HL-60 (cell line): Measurements from ENCODE around the gene DMBT1.

Experiments used
- DNase-seq, 2 experiments: peaks; one replicate each; pipeline ENCODE4 v3.0.0-alpha.2; 2010 to 2020; ENCODE audit warnings: low read depth in 1 of 2, low spot score in 1 of 2
- H3K27ac ChIP-seq: fragments of 250-450 bp; sonication (Bioruptor Pico); replicated peaks from 2 replicates; pipeline ENCODE4 v1.5.1; 2020; ENCODE audit warnings: mild to moderate bottlenecking, moderate library complexity
- H3K27me3 ChIP-seq: fragments of 250-450 bp; sonication (Bioruptor Pico); 2 replicates; pipeline ENCODE4 v1.5.1; 2021; ENCODE audit warnings: mild to moderate bottlenecking, moderate library complexity; ENCODE audit not compliant: insufficient read depth, poor library complexity, severe bottlenecking
- H3K4me3 ChIP-seq: replicated peaks from 2 replicates; pipeline ENCODE4 v1.5.1; 2011; ENCODE audit warnings: mild to moderate bottlenecking, control low read depth, low read length; ENCODE audit not compliant: insufficient read depth
- CTCF ChIP-seq: IDR thresholded peaks from one replicate; pipeline ENCODE4 v1.5.1; 2011; ENCODE audit warnings: low read length, control low read depth, inconsistent platforms; ENCODE audit not compliant: insufficient read depth
- GABPA ChIP-seq: IDR thresholded peaks from 2 replicates; pipeline ENCODE4 v1.6.1; 2012; ENCODE audit warnings: low read depth
- POLR2AphosphoS5 ChIP-seq: IDR thresholded peaks from 2 replicates; pipeline ENCODE4 v1.6.1; 2012; ENCODE audit warnings: low read depth
- SPI1 ChIP-seq: IDR thresholded peaks from 2 replicates; pipeline ENCODE4 v1.6.1; 2012; ENCODE audit warnings: low read depth, mild to moderate bottlenecking, borderline replicate concordance
- TF ChIP-seq, protein P1 (sequence below): IDR thresholded peaks from 2 replicates; pipeline ENCODE4 v1.6.1; 2012; ENCODE audit warnings: low read depth; ENCODE audit not compliant: insufficient replicate concordance

The DMBT1 gene

DNA sequence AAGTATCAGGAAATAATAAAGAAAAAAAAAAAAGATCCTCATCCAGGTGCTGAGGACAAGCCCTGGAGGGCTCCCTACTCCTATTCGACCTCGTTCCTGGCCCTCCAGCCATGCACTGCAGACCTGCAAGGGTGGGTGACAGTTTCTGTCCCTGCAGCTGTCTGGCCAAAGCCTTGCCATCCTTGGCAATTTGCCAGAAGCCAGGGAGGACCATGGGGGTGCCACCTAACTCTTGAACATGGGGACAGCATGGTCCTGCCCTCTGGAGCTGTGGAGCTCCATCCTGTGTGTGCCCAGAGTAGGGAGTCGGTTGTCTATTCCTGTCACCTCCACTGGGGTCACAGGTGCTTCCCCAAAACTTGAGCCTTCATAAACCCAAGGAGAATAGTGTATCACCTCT is 27.8 kb downstream of the DMBT1 start:
- no peak overlapping the region for H3K27ac ChIP-seq
- H3K27me3 ChIP-seq, result no peaks in the 10 kb centered on the region
- no peak overlapping the region for H3K4me3 ChIP-seq
- TF ChIP-seq POLR2AphosphoS5, result no peak
- no peak for TF ChIP-seq CTCF
- no peak for TF ChIP-seq GABPA
- TF ChIP-seq, protein P1, sequence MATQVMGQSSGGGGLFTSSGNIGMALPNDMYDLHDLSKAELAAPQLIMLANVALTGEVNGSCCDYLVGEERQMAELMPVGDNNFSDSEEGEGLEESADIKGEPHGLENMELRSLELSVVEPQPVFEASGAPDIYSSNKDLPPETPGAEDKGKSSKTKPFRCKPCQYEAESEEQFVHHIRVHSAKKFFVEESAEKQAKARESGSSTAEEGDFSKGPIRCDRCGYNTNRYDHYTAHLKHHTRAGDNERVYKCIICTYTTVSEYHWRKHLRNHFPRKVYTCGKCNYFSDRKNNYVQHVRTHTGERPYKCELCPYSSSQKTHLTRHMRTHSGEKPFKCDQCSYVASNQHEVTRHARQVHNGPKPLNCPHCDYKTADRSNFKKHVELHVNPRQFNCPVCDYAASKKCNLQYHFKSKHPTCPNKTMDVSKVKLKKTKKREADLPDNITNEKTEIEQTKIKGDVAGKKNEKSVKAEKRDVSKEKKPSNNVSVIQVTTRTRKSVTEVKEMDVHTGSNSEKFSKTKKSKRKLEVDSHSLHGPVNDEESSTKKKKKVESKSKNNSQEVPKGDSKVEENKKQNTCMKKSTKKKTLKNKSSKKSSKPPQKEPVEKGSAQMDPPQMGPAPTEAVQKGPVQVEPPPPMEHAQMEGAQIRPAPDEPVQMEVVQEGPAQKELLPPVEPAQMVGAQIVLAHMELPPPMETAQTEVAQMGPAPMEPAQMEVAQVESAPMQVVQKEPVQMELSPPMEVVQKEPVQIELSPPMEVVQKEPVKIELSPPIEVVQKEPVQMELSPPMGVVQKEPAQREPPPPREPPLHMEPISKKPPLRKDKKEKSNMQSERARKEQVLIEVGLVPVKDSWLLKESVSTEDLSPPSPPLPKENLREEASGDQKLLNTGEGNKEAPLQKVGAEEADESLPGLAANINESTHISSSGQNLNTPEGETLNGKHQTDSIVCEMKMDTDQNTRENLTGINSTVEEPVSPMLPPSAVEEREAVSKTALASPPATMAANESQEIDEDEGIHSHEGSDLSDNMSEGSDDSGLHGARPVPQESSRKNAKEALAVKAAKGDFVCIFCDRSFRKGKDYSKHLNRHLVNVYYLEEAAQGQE, result no peak
- TF ChIP-seq SPI1, result no peak
- DNase-seq, result no peak

- no peak for DNase-seq
- Histone ChIP-seq H3K4me3 (no peak overlapping the region), H3K27me3 (no peaks in the 10 kb centered on the region), H3K27ac (no peak overlapping the region)
- no peak for TF ChIP-seq SPI1
- no peak for TF ChIP-seq POLR2AphosphoS5
- no peak for TF ChIP-seq GABPA
- TF ChIP-seq CTCF, result no peak
- TF ChIP-seq, protein P1, result no peak
Observed at GRCh38 chr10:122590153-122590552, 29.6 kb downstream of the DMBT1 start.

DNA sequence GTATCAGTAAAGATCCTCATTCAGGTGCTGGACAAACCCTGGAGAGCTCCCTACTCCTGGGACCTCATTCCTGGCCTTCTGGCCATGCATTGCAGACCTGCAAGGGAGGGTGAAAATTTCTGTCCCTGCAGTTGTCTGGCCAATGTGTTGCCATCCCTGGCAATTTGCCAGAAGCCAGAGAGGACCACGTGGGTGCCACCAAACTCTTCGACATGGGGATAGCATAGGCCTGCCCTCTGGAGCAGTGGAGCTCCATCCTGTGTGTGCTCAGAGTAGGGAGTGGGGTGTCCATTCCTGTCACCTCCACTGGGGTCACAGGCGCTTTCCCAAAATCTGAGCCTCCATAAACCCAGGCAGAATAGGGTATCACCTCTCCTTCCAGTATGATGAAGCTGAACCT is 31.2 kb downstream of the DMBT1 start:
- Histone ChIP-seq H3K27me3 (no peaks in the 10 kb centered on the region), H3K27ac (no peak overlapping the region), H3K4me3 (no peak overlapping the region)
- TF ChIP-seq CTCF, result no peak
- TF ChIP-seq, protein P1, result no peak
- TF ChIP-seq SPI1, result no peak
- no peak for TF ChIP-seq GABPA
- no peak for TF ChIP-seq POLR2AphosphoS5
- DNase-seq, result no peak
